Measurements from ENCODE around the gene GTF3C5. TPM values are rescaled to one million over a fixed set of nuclear protein-coding genes. Genes with fewer than 3 reads are reported as not detected.

The GTF3C5 gene
- total RNA-seq, 1 donor from 2014 or later, result 25.9 TPM

- Histone ChIP-seq H3K9me3 (no peaks in the 10 kb centered on the region), H3K36me3 (no peaks in the 10 kb centered on the region), H3K4me3 (no peak overlapping the region), H3K4me1 (no peaks in the 10 kb centered on the region), H3K27ac (no peak overlapping the region), H3K27me3 (no peaks in the 10 kb centered on the region)
- TF ChIP-seq CTCF (IDR thresholded peaks at IDR 0.05), result no peak
- DNase-seq (ENCODE audit: low spot score in 2 of 2), result no peak
- intact Hi-C loops (cut with DNase I), result no loop called here
These were observed 56.1 kb downstream of the GTF3C5 start for GRCh38 chr9:133086894-133087293.

- no peak overlapping the region for H3K4me3 ChIP-seq
- no peak for DNase-seq (ENCODE audit: low spot score in 2 of 2)
- no peak overlapping the region for H3K27ac ChIP-seq
- no peaks in the 10 kb centered on the region for H3K9me3 ChIP-seq
- no peaks in the 10 kb centered on the region for H3K4me1 ChIP-seq
- no peaks in the 10 kb centered on the region for H3K27me3 ChIP-seq
- intact Hi-C loops (cut with DNase I), result no loop called here
- no peaks in the 10 kb centered on the region for H3K36me3 ChIP-seq
- TF ChIP-seq CTCF (IDR thresholded peaks at IDR 0.05), result no peak
These were observed 56.8 kb downstream of the GTF3C5 start for GRCh38 chr9:133087429-133088145.

- intact Hi-C loops (cut with DNase I), result no loop called here
- Histone ChIP-seq H3K4me3 (no peak overlapping the region), H3K9me3 (no peaks in the 10 kb centered on the region), H3K27ac (no peak overlapping the region), H3K36me3 (no peaks in the 10 kb centered on the region), H3K27me3 (no peaks in the 10 kb centered on the region), H3K4me1 (no peaks in the 10 kb centered on the region)
- no peak for TF ChIP-seq CTCF (IDR thresholded peaks at IDR 0.05)
- no peak for DNase-seq (ENCODE audit: low spot score in 2 of 2)
These were observed 57.5 kb downstream of the GTF3C5 start for GRCh38 chr9:133088146-133088750.

- no peak overlapping the region for H3K27ac ChIP-seq
- H3K9me3 ChIP-seq, result no peaks in the 10 kb centered on the region
- no peaks in the 10 kb centered on the region for H3K36me3 ChIP-seq
- H3K4me1 ChIP-seq, result no peaks in the 10 kb centered on the region
- H3K4me3 ChIP-seq, result no peak overlapping the region
- no peak for DNase-seq (ENCODE audit: low spot score in 2 of 2)
- no peak for TF ChIP-seq CTCF (IDR thresholded peaks at IDR 0.05)
- intact Hi-C loops (cut with DNase I), result no loop called here
- no peaks in the 10 kb centered on the region for H3K27me3 ChIP-seq
These were observed 58.0 kb downstream of the GTF3C5 start for GRCh38 chr9:133088756-133089155.

GRCh38 chr9:133089271-133089671, 58.5 kb downstream of the GTF3C5 start:
- Histone ChIP-seq H3K4me3 (no peak overlapping the region), H3K27me3 (no peaks in the 10 kb centered on the region), H3K36me3 (no peaks in the 10 kb centered on the region), H3K4me1 (no peaks in the 10 kb centered on the region), H3K27ac (no peak overlapping the region), H3K9me3 (no peaks in the 10 kb centered on the region)
- no peak for DNase-seq (ENCODE audit: low spot score in 2 of 2)
- TF ChIP-seq CTCF (IDR thresholded peaks at IDR 0.05), result no peak
- intact Hi-C loops (cut with DNase I), result no loop called here

All from ascending aorta (tissue), 2 donors.